Activated CD4-positive, alpha-beta T cell treated with anti-CD3 and anti-CD28 coated beads, Interleukin-2, Interleukin-4, amounts not matched to agents 100 ng/mL and 50 ng/mL, durations not matched to agents 16 hours and 8 hours (primary cell): ENCODE results near the gene ZNF672.
"Not testable (repeated sequence)": the region's sequence is repeated elsewhere in the genome, so short reads cannot be mapped to it uniquely, and the experiment has no call there.

ENCODE experiments used
- DNase-seq: peaks from one replicate; pipeline ENCODE4 v3.0.0-alpha.2; 2020; ENCODE audit warnings: low spot score

ZNF672 gene

DNA sequence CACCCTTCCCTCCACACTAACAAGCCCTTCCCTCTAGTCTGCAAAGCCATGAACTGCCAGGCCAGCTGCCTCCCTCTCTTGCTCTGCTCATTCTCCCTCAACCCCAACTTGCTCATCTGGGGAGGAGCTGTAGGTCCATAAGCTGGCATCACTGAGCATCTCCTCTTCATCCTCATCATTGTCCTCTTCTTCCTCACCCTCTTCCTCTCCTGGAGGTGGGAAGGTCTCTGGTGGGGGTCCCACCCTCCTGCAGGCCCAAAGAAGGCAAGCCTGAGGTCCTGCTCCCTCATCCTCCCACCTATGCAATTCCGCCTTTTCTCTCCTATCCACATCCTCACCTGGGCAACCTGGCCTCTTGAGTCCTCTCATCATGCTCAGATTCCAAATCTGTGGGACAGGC is 18.2 kb downstream of the ZNF672 start:
- DNase-seq: no peak

- no peak for DNase-seq
Measured at GRCh38 chr1:248857201-248857600, 19.2 kb downstream of the ZNF672 start.

DNA sequence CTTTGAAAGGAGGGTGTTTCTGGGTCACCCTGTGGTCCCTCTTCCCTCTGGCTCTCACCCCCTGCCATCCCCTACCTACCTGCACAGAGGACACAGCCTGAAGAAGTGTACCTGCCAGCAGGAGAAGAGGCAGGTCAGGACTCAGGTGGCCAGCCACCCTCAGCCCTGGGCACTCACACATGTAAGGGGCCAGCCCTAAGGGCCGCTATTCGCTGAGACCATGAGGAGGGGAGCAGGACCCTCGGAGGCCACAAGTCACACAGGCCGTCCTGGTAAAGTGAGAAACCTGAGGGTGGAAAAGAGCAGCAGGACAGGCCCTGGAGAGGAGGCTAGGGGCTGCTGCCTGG is 19.7 kb downstream of the ZNF672 start:
- DNase-seq: no peak

DNA sequence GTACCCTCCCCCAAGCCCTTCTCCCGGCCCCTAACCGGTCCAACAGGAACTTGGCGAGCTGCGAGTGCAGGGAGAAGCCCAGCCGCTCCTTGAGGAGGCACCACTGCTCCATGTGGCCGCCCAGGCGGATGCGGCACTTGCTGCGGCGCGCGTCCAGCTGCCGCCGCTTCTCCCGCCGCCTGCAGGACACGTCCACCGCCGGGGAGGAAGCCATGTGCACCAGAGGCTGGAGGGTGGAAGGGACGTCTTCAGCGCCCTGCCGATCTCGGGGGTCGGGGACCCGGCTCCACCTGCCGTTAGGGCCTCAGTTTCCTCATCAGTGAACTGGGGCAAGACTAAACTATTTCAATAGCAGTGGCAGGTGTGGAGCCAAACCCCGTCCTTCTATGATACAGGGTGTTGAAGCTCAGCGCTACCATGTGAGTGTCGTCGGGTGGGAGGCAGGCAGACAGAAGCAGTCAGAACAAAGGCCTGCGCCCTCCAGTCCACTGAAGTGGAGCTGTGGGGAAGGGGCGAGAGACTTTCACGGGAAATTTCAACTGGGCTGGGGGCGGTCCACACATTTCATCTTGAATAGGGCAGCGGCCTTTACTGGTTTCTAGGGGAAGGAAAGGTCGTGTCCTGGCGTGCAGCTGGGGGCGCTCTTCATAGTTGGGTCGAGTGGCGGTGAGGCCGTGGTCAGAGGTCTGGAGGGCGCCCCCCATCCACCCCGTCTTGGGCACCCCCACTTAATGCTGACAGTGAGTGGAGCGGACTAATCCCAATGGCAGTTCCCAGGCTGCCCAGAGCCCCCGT is 20.3 kb downstream of the ZNF672 start:
- peak; percentile 30 for DNase-seq

DNA sequence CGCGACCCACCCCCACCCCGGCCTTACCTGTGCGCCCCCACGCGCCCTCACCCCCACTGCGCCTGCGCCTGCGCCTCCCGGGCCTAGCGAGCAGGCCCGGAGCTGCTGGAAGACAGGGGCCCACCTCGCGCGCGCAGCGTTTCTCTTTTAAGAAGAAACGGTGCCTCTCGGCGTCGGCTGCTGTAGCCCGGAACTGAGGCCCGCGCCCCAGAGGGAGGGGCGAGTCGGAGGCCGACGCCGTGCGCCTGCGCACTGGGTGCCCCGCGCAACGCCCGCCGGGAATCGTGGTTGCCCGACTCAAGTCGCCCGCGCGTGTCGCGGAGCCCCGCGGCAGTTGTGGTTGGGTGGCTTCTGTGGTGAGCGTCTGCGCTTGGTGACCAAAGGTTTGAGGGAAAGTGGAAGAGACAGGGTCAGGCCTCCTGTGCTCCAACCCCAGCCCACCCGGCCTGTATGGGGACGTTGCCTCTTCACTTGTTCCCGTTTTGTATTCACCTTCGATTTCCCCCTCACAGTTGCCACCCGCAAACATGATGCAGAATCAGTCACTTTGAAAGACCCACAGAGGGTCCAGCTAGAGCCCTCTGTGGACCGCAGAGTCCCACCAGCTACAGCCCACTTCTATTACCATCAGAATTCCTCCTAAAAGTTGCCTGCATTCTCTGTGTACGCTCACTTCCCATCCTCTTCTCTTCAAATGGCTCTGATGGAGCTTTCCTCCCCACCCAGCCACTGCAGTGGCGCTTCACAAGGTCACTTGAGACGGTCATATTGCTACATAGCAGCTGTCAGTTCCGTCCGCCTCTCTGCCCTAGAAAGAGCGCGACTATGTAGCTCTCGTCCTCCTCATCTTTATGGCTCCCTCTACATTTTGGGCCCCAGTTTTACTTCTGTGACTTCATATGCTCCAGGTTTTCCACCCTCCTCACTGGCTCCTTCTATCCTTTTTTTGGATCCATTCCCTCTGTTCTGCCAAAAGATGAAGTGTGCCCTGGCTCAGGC is 21.2 kb downstream of the ZNF672 start, which contains the start of gene ZNF692:
Gene ZNF692, minus strand, starts transcription at position 195 of the 999 bp plus-strand sequence. CDS start 776 bp downstream, outside the sequence.
- peak; percentile 97 for DNase-seq

DNA sequence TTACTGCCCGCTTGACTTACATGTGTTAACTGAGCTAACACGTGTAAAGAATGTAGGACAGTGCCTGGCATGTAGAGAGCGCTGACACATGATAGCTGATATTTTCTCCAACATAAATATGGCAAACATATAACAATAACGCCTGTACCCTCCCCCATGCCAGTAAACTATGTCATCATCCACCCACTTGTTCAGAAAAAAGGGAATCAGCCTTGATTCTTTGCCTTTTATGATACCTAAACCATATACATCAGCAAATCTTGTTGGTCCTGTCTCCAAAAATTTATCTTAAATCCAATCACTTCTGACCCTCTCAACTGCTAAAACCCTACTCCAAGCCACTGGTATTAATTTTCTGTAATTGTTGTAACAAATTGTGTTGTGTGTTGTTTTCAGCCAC is 22.0 kb downstream of the ZNF672 start:
- DNase-seq: no peak

- no peak for DNase-seq
Measured at GRCh38 chr1:248861616-248862015, 23.6 kb downstream of the ZNF672 start.

DNA sequence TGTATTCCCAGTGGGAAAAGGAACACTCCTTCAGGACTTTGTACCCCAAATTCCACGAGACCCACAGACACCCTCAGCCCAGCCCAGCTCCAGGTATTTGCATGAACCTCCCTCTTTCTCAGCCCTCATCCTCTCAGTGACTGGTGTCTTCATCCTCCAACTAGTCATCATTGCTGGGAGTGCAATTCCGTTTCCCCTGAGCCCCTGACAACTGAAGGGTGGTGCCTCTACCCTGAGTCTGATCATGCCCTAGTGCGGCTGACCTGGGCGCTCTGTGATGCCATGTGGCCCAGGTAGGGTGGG is 24.6 kb downstream of the ZNF672 start:
- peak; percentile 31 for DNase-seq

DNA sequence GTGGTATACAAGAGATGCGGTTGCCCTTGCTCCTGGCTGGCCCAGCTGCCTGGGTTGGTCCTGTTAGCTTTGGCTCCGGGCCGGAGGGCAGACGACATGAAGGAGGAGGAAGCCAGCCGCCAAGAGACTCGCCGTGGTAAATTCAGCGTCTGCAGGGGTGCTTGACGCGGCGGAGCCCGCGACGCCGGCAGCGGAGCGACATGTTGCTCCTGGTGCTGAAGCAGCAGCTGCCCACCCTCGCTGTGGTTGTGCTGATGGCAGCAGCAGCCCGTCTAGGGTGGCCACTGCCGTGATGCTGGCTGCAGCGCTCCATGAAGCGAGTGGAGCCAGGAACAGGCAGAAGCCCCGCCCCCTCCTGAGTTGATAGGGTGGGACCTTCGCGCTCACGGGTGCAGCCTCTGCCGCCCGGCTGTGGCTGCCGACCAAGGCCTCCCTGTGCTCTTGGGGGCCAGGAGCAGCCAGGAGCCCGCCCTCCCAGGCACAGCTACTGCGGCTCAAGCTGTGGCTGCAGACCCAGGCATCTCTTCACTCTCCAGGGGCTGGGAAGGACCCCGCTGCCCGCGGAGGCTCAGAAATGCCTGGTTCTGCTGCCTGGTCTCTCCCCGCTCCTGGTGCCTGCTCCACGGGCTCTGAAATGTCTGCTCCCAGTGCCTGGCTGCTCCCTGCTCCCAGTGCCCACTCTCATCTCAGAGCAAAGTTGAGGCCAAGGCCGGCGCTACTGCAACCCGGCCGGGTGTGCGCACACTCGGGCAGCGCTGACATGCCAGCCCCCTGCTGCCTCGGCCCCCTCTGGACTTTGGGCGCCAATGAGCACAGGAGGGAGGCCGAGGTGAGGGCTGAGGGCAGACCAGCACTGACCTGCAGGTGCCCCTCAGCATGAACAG is 25.2 kb downstream of the ZNF672 start:
- peak; percentile 72 for DNase-seq

DNA sequence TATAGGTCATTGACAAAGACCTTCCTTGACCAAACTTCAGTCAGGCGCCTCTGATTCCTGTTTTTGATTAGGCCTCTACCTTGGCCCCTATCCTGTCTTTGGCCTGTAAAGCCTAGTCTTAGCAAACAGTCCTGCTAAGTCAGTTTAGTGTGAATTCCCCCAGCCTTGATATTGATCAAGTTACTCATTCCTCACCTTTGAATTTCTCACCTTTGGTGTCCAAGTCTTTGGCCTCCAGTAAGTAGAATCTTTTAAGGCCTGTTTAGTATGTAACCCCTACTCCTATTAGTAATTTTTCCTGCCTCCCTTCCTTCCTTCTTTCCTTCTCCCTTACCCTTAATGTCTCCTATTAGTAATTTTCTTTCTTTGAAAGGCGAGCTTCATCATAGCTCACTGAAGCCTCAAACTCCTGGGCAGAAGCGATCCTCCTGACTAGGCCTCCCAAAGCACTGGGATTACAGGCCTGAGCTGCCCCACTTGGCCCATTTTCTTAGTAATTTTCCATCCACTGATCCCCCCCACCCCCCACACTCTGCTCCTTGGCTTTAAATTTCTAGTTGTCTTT is 33.9 kb downstream of the ZNF672 start:
- no peak for DNase-seq

GRCh38 chr1:248872752-248873408 is 34.9 kb downstream of the ZNF672 start:
- DNase-seq: peak; percentile 54

DNA sequence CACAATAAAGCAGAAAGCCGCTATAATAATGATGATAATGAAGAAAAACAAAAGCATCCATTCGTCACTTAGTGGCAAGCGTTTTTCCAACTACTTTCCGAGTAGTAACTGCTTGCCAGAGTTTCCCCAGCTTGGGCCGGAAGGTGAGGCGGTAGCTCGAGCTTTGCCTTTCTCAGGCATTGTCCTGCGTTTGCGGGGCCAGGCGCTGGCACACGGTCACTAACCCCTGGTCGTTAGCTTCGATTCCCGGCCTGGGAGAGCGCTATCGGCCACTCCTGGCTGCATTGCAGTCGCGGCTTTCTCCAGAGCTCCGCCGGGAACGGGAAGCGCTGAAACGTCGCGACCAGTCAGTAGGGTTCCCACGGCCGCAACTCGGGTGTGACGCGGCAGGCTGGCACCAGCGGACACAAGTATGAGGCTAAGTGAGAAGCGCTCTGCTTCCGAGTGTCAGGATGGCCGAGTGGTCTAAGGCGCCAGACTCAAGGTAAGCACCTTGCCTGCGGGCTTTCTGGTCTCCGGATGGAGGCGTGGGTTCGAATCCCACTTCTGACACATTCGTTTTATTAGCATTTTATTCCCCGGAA is 35.5 kb downstream of the ZNF672 start:
- DNase-seq: peak; percentile 96

DNA sequence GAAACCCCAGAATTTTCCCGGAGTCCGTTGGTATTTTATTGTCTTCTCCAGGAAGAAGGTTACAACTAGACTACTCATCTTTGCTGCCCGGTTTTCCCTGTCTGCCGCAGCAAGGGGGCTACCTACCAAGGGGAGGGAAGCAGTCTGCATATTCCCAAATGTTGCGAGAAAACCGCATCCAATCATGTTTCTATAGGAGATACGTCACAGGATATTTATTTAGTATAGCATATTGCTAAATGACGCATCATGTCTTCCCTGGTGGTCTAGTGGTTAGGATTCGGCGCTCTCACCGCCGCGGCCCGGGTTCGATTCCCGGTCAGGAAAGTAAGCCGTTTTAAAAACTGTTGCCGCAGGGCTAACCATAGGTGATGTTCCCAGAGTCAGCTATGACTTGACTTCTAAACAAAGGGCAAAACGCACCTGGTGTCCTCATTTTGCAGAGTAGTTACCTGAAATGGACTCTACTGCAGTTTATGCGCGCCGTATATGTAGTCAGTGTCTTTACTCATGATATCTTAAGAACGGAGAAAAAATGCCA is 36.0 kb downstream of the ZNF672 start:
- peak; percentile 91 for DNase-seq

DNA sequence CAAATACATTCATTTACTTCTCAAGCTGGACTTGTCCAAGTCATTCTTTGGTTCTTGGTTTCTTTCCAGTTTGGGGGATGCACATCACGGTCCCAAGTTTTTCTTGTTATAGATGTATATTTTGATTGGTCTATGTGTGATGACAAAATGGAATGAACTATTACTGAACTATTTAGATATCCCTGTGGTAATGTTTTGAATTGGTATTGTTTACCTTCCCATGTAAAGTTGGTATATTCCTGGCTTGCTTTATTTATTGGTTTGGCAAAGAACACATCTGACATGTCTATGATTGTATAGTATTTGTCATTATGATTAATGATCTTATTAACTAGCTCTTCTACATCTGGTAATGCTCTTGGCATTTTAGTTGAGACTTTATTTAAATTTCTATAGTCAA is 43.2 kb downstream of the ZNF672 start:
- no peak for DNase-seq

DNA sequence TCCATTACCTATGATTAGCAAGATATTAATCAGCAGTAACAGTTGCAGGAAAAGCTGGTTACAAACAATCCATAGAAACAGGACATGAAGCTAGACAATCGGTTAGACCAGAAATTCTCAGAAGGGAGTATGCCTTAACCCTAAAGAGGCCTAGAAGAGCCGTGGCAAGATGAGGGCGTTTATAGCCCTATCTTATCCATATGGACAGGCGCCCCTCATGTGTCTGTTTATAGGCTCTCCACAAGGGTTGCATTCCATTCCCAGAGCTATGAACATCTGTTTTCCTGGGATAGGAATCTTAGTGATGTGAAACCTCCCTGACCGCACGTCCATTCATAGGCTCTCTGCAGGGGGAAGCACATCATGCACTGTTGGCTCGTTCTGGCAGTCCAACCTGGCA is 44.4 kb downstream of the ZNF672 start:
- not testable (repeated sequence) for DNase-seq

DNA sequence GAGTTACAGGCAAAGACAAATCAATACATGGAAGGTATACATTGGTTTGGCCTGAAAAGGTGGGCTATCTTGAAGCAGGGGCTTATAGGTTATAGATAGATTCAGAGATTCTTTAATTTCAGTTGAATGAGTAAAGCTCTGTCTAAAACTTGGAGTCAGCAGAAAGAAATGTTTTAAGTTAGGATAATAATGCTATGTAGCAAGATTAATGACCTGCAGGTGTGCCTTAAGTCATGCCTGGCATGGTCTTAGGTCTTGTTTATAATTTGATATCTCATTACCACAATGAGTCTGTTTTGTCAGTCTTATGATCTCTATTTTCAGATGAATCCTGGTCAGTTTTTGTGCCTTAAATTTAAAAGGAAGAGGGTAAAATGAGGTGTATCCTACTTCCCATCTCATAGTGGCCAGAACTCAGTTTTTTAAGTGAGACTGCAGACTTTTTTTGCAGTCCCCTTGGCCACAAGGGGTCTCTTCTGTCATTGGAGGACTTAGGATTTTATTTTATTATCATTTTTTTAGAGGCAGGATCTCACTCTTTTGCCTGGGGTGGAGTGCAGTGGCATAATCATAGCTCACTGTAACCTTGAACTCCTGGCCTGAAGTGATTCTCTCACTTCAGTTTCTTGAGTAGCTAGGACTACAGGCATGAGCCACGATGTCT is 46.7 kb downstream of the ZNF672 start:
- DNase-seq: no peak

DNA sequence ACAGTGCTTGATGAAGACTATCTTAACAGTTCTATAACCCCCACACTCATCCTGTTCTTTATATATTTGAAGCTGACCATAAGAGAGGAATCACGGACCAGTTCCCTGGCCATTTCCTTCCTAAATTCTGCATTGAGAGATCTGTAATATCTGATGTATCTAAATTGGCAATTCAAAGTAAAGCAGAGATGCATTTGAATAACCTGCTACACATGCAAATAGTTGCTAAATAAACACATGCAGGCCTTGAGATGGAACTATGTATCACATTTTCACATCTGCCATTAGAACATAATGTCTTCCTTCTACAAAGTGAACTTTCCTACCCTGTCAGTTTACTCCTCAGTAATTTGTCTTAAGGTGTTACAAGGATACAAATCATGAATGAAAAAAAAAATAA is 47.6 kb downstream of the ZNF672 start:
- DNase-seq: no peak

GRCh38 chr1:248886237-248886895 is 48.3 kb downstream of the ZNF672 start:
- no peak for DNase-seq

GRCh38 chr1:248889914-248890243 is 51.9 kb downstream of the ZNF672 start:
- DNase-seq: not testable (repeated sequence)
